Measurements from ENCODE around the gene OR52J3.
"Not testable (repeated sequence)": the region's sequence is repeated elsewhere in the genome, so short reads cannot be mapped to it uniquely, and the experiment has no call there.

OR52J3 gene

DNA sequence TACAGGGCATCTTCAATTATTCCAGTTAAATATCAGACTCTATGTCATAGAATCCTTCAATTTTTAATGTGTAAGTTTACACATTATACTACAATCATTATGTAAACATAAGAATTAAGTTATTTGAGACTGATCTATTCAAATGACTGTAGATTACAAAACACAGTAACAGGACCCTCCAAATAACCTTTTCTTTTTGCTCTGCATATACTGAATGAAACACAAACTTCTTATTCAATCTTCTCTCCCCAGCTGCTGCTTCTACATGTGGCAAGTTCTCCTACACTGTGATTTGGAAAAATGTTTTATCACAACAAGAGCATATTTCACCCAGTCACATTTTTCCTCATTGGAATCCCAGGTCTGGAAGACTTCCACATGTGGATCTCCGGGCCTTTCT lies at the start of gene OR52J3:
OR52J3 (plus strand) TSS at position 301 of the 400 bp plus-strand sequence; CDS start at position 301, 0 bp downstream.
- DNase-seq (ENCODE audit: low spot score) = no peak

DNA sequence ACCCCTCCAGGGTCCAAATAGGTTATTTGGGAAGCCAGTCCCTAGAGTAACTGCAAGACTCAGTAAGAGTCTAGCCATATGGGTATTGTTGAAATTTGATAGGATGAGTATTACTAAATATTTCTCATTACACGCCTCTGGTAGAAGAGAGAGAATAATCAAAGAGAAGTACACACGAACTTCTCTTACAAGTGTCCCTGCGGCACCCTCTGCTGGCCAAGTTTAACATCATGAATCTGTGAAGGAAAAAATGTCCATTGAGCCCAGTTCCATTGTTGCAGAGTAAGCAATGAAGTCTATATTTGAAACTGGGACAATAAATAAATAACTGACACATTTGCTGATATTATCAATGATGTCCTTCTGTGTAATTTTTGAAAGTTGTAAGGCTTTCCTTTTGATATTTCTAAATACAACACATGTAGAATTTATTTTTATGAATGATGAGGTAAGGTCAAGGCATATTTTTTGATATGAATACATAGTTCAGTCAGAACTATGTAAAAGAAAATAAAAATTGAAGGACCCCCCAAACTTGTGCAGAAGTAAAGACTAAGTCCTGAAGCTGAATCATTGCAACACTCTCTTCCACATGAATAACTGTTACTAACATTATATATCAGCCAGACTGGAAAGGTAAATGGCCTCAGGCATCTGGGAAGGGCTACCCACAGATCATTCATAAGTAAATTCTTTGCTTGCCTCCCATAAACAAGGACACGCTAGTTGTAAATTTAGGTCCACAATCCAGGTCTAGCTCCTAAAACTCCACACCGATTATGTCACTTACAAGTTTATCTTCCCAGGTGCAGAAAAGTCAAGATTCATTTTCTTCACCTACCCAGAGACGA lies 41.7 kb upstream of the OR52J3 start:
- peak; percentile 66 for DNase-seq (ENCODE audit: low spot score)

DNA sequence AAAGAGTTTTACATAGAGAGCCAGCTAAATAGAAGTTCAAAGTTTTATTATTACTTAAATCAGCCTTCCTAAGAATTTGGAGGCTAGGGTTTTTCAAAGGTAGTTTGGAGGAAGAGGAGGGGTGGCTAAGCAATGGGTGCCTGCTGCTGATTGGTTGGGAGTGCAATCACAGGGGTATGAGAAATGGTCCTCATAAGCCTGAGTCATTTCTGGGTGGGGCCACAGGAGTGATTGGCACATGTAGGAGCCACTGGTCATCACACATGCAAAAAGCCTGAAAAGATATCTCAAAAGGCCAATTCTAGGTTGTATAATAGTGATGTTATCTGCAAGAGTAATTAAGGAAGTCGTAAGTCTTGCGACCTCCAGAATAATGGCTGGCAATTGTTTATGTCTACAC lies 38.8 kb upstream of the OR52J3 start:
- DNase-seq (ENCODE audit: low spot score) = peak; percentile 6

DNA sequence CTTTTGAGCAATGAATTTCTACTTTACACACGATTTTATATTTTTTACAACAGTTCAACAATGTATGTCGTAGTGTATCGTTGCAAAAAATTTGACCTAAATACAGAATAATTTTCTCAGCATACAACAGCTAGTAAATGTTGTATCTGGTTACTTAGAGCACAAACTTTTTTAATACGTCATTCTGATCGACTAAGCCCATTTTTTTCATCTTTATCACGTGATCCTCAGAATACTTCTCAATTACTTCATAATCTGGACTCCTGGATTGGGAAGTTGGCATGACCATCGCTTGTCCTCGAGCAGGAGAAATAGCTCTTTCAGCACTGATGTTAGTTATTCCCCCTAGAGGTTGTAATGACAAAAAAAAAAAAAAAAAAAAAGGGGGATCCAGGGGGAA lies 35.1 kb upstream of the OR52J3 start:
- DNase-seq (ENCODE audit: low spot score) = no peak

DNA sequence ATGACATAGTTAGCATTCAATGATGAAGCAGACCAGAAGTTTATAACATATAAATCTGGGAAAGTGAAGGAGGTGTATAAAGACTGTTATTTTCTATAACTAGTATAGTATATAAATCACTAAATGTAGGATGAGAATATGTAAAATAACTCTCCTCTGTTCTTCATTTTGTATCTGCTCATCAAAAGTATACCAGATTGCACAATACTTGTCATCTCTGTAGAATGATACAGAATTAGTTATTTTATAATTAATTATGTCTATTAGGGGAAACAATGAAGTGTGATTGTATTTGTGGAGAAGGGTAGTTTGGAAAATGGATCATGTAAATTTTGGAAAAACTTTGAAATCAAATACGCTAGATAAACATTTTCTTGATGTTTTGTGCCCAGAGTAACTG lies 33.3 kb upstream of the OR52J3 start:
- DNase-seq (ENCODE audit: low spot score) = no peak

DNA sequence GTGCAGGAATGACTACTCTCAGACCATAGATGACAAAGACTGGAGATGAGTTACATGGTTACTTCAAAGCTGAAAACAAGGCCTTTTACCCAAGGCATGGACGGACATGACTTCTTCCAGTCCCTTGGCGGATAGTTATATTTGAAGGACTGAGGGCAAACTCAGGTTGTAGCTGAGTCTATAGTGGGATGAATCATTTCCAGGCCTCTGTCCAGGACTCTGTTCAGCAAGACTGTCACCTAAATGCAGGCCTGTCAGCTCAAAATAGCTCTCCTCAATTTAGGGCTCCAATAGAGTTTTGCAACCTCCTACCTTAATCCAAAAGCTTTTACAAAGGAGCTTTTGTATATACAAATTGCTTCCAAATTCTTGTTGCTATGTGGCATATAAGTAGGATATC lies 24.3 kb upstream of the OR52J3 start:
- DNase-seq (ENCODE audit: low spot score) = no peak

DNA sequence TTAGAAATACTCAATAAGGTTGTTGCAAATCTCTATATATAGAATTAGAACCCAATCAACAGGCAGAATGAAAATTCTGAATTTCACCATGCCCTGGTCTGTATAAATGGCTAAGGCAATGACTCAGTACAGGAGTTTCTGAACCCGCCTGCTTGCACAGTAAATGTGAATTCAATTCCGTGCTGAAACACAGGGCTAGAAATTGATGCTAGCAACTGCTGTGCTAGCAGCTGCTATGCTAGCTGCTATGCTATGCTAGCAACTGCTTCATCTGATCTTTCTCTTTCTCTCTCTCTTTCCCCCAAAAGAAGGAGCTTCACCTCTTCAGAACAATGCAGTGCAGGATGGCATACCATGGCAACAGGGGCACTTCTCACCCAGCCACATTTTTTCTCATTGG lies 9.7 kb upstream of the OR52J3 start:
- DNase-seq (ENCODE audit: low spot score) = no peak

DNA sequence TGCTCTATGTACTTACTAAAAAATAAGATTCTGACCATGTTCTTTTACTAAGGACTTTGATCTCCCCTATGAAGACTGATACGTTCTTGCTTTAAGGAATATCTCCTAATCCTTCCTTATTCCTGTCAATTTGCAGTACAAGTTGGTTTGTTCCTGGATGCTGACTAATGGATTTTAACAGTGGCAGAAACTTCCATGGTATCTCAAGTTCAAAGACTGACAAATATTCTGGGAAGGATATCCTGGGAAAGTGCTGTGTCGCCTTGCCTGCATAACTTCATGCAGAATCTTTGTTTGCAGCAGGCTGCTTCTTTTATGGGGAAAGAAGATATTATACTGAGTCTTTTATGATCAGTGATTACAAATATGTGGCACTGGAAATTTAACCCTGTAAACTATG lies 8.4 kb upstream of the OR52J3 start:
- no peak for DNase-seq (ENCODE audit: low spot score)

DNA sequence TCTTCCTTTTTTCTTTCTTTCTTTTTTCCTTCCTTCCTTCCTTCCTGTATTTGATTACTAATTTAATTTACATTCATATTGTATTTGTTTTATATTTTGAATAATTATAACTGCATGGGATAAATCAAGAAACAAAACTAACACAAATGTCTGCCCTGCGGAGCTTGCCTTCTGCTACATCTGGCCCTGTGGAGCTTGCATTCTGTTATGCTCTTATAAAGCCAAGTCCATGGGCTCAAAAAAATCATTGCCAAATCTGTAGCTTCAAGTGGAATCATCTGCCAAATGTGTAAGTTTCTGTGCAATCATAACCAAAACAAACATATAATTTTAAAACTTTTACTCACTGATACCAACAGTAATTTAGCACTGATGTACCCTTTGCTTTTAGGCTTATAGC lies 8.0 kb upstream of the OR52J3 start:
- DNase-seq (ENCODE audit: low spot score) = no peak

DNA sequence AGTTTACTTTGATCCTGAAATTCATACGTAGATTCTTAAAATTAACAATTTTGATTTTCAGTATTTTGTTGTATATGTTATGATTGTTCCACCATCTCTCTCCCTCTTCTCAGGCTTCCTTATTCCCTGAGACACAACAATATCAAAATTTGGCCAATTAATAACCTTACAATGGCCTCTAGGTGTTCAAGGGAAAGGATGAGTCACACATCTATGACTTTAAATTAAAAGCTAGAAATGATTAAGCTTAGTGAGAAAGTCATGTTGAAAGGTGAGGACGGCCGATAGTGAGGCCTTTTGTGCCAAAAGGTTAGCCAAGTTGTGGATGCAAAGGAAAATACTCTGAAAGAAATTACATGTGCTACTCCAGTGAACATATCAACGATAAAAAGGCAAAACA lies 5.5 kb upstream of the OR52J3 start:
- DNase-seq (ENCODE audit: low spot score) = peak; percentile 60

DNA sequence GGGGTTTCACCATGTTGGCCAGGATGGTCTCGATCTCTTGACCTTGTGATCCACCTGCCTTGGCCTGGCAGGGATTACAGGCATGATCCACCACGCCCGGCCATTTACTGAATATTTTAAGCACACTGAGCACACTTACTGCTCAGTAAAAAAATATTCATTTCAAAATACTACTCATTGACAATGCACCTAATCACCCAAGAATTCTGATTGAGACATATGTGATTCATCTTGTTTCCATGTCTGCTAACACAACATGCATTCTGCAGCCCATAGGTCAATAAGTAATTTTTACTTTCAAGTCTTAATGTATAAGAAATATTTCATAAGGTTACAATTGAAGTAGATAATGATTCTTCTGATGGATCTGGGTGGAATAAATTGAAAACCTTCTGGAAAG lies 4.2 kb upstream of the OR52J3 start:
- peak; percentile 16 for DNase-seq (ENCODE audit: low spot score)

DNA sequence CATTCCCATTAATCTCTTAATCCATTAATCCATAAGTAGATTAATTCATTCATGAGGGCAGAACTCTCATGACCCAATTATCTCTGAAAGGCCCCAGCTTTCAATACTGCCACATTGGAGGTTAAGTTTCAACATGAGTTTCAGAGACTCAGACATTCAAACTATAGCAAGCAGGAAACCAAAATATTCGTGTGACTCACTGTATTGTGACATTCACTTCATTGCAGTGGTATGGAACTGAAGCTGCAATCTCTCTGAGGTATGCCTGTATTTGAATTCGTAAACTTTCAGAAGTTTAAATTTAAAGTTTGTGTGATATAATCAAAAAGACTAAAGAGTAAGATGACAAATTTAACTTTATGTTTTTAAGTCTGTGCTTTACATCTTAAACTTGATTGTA lies 2.9 kb upstream of the OR52J3 start:
- peak; percentile 27 for DNase-seq (ENCODE audit: low spot score)

DNA sequence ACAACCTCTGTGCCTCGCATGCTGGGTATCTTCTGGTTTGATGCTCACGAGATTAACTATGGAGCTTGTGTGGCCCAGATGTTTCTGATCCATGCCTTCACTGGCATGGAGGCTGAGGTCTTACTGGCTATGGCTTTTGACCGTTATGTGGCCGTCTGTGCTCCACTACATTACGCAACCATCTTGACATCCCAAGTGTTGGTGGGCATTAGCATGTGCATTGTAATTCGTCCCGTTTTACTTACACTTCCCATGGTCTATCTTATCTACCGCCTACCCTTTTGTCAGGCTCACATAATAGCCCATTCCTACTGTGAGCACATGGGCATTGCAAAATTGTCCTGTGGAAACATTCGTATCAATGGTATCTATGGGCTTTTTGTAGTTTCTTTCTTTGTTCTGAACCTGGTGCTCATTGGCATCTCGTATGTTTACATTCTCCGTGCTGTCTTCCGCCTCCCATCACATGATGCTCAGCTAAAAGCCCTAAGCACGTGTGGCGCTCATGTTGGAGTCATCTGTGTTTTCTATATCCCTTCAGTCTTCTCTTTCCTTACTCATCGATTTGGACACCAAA lies 516 bp downstream of the OR52J3 start:
- no peak for DNase-seq (ENCODE audit: low spot score)

DNA sequence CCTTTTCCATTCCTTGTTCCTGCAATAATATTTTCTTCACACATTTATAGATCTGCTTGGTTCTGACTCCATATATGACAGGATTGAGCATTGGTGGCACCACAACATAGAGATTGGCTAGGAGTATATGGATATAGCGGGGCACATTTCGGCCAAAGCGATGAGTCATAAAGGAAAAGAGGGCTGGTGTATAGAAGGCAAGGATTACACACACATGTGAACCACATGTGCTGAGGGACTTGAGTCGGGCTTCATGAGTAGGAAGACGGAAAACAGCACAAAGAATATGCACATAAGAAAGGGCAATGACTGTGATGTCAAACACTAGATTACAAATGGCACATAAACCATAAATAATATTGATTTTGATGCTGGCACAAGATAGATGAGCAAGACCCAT lies 12.4 kb downstream of the OR52J3 start:
- DNase-seq (ENCODE audit: low spot score) = not testable (repeated sequence)

DNA sequence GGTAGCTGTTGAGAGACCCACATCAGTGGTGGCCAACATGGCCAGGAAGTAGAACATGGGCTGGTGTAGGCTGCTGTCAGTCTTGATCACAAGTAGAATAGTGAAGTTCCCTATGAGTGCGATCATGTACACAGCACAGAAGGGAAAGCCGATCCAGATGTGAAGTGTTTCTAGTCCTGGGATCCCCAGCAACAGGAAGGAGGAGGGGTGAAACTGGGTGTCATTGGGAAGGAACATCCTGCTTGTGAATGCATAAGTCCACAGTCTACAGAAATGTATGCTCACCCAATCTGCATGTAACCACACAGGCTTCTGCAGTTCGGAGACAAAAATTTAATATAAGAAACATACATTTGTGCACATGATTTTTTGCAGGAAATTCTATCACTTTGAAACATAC lies 13.1 kb downstream of the OR52J3 start, which contains the start of gene OR52E2:
OR52E2 (minus strand) TSS at position 237 of the 400 bp plus-strand sequence; CDS start at position 237, 0 bp downstream.
- DNase-seq (ENCODE audit: low spot score) = no peak

DNA sequence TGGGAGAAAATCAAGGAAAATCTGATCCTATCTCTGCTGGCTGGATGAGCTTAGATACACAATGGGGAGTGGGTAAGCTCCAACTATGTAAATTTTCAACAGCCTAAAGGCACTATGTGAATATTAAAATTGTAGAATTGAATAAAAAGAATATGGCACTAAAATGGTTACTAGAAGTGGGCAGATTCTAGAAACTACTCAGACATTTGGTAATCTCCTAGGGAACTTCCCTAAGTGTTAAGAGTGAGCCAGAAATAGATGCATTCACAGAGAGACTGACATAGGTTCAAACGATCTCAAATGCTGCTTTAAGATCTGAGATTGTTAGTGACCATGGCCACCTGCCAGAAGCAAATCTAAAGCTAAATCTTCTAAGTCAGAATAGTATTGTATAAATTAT lies 18.7 kb downstream of the OR52J3 start:
- no peak for DNase-seq (ENCODE audit: low spot score)

DNA sequence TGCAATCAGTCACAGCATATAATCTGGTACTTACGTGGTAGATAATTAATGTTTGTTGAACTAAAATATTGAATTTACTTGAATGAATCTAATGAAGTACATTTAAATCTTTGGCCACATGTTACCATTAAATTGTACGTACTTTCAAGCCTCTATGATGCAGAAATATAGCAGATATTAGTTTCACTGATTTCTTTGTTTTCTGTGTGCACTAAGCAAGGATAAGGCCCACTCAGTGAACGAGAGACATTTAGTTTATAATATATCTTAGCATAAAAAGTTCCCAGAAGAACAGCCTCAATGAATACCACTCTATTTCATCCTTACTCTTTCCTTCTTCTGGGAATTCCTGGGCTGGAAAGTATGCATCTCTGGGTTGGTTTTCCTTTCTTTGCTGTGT lies 22.9 kb downstream of the OR52J3 start, which contains the start of gene OR52E1:
OR52E1 (plus strand) TSS at position 301 of the 400 bp plus-strand sequence.
- no peak for DNase-seq (ENCODE audit: low spot score)

DNA sequence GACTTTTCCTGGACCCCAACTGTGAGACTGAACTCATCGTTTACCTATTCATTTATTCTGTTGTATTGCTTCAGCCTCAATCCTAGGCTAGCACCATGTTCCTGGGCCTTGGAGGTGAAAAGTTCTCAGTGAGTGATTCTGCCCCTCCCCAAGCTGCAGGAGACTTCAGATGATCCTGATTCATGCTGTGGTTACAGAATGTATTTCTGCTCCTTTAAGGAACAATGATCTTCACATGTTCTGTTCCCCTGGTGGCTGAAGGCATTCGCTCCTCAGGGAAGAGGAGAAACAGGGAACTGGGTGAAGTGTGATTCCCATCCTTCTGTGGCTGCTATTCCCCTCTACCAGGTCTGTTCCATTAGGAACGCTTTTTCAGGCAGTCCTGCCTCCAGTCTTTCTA lies 25.5 kb downstream of the OR52J3 start:
- DNase-seq (ENCODE audit: low spot score) = peak; percentile 34

DNA sequence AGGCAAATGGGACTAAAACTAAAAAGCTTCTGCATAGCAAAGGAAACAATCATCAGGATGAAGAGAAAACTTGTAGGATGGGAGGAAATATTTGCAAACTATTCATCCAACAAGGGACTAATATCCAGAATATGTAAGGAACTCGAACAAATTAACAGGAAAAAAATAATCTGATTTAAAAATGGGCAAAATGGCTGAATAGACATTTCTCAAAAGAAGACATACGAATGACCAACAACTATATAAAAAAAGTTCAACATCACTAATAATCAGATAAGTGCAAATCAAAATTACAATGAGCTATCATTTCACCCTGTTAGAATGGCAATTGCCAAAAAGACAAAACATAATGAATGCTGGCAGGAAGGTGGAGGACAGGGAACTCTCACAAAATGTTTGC lies 35.1 kb downstream of the OR52J3 start:
- DNase-seq (ENCODE audit: low spot score) = no peak

DNA sequence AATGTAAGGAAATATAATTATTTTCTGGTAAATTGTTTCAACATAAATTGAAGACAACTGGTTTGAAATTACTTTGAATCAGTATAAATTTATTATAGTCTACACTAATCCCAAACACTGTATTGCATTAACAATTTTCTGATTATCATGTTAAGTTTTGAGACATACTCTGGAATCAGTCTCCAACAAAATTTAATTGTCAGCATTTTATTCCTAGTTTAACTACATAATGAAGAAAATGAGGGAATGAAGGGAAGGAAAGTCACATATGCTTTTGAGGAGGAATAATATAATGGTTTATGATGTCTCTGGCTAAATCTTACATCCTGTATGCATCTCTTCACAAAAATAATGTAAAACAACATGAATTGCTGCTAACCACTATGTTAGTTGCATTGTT lies 37.3 kb downstream of the OR52J3 start:
- DNase-seq (ENCODE audit: low spot score) = no peak

DNA sequence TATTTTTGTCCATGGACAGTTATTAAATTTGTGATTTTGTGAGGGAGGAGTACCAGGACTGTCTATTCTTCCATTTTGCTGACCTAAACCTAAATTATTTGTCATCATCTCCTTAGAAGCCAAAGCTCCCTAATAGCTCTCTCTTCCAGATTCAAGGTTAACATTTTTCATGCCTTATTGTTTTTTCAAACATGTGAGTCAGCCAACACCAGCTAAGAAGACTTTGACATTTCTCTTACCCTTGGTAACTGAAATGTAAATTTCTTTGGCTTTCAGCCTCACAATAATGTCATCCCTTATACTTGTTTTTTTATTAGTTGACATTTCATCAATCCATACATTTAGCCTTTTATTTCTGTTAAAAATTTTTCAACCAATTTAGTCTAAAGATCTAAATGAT lies 42.2 kb downstream of the OR52J3 start:
- no peak for DNase-seq (ENCODE audit: low spot score)

DNA sequence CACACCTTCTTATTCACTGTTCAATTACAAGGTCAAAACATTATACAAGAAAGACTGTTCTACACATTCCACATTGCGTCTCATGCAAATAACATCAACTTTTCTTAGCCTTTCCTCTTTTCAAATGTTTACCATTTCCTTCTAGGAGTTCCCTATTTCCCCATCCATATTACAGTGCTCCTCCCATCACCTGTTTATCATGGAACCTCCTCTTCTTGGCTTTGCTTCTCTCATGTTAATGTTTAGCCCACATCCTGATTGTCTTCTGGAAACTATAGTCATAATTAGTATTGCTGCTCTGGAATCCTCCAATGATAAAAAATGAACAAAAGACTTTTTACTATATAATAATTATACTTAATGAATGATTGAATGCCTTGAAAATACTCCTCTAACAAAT lies 44.3 kb downstream of the OR52J3 start:
- DNase-seq (ENCODE audit: low spot score) = no peak

DNA sequence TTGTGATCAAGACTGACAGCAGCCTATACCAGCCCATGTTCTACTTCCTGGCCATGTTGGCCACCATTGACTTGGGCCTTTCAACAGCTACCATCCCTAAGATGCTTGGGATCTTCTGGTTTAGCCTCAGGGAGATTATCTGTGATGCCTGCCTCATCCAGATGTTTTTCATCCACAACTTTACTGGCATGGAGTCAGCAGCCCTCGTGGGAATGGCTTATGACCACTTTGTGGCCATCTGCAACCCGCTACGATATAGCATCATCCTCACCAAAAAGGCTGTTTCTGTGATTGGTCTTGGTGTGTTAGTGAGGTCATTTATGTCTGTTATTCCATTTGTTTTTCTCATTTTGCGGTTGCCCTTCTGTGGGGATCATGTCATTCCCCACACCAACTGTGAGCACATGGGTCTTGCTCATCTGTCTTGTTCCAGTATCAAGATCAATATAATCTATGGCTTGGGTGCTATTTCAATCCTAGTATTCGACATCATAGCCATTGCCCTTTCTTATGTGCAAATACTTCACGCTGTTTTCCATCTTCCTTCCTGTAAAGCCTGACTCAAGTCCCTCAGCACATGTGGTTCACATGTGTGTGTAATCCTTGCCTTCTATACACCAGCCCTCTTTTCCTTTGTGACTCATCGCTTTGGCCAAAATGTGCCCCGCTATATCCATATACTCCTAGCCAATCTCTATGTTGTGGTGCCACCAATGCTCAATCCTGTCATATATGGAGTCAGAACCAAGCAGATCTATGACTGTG lies 46.7 kb downstream of the OR52J3 start:
- no peak for DNase-seq (ENCODE audit: low spot score)
